Astrocyte of the cerebellum (primary cell): Measurements from ENCODE around the gene RAB11FIP4.

Source experiments
- DNase-seq: peaks from one replicate; pipeline ENCODE4 v3.0.0-alpha.2; 2011; ENCODE audit warnings: low read depth
- H3K4me3 ChIP-seq: 2 replicates; pipeline ENCODE4 v1.5.1; 2011; ENCODE audit warnings: mild to moderate bottlenecking, low read depth, low read length, moderate library complexity
- in situ Hi-C: cut with HindIII; loops from 2 replicates; pipeline ENCODE4 v1.10.0; 2017; ENCODE audit warnings: low sequenced_read_pairs
- TF ChIP-seq, protein P1 (sequence below): IDR thresholded peaks from 2 replicates; pipeline ENCODE4 v1.5.1; 2012; ENCODE audit warnings: low read length, low read depth, moderate library complexity, mild to moderate bottlenecking; ENCODE audit errors: missing control alignments

Gene RAB11FIP4

DNA sequence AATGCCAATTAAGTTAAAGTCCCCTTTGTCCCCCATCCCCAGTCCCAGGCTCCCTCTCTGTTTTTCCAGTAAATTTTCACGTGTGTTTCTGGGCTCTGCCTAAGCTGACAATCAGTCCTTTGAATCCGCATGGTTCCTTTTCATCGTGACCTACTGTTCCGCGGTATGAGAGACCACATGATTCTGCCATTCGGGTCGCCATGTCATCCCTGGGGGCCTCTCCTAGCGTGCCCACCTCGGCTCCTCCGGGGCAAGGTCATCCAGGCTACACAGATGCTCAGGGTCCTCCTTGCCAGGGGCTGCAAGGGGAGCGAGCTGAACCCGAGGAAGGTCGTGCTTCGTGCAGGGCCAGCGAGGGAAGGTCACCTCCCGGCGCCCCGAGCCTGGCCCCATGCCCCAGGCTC lies 157.6 kb downstream of the RAB11FIP4 start:
- TF ChIP-seq, protein P1, sequence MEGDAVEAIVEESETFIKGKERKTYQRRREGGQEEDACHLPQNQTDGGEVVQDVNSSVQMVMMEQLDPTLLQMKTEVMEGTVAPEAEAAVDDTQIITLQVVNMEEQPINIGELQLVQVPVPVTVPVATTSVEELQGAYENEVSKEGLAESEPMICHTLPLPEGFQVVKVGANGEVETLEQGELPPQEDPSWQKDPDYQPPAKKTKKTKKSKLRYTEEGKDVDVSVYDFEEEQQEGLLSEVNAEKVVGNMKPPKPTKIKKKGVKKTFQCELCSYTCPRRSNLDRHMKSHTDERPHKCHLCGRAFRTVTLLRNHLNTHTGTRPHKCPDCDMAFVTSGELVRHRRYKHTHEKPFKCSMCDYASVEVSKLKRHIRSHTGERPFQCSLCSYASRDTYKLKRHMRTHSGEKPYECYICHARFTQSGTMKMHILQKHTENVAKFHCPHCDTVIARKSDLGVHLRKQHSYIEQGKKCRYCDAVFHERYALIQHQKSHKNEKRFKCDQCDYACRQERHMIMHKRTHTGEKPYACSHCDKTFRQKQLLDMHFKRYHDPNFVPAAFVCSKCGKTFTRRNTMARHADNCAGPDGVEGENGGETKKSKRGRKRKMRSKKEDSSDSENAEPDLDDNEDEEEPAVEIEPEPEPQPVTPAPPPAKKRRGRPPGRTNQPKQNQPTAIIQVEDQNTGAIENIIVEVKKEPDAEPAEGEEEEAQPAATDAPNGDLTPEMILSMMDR = no peak
- no peak for DNase-seq
- in situ Hi-C loops = no loop called here
- H3K4me3 ChIP-seq = peak overlapping the region; percentile 81

DNA sequence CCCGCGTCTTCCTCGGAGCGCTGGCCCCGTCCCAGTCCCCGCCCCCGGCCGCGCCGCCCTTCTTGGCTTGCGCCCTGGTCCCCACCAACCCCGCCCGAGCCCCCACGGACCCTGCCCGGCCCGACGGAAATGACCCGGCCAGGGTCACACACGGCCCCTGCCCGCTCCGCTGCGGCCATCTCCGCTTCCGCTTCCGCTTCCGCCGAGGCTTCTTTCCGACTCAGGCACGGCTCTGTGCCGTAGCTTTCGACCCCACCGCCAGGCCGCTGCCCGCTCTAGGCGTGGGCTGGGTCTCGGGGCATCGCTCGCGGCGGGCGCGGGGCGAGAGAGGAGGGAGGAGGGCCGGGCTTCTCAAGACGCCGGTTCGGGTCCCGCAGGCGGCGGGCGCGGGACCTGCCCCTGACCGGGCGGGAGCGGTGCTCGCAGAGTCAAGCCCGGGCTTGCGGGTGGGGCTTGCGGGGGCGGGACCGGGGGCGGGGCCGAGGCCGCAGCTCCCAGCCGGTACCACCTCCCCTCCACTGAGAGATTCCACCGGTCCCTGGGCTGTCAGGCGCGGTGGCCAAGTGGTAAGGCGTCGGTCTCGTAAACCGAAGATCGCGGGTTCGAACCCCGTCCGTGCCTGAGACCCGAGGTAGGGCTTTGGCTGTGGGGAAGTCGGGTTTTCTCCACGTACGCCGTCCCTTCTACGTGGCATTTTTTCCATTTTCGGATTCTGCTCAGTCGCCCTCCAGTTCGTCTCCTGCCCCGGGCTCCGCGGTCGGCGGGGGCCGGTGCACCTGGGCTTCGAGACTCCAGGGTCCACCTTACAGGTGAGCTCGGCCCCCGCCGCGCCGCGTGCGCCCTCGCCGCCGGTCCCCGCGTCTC lies 158.3 kb downstream of the RAB11FIP4 start:
- peak overlapping the region; percentile 81 for H3K4me3 ChIP-seq
- peak; percentile 74 for DNase-seq
- in situ Hi-C loops = no loop called here
- TF ChIP-seq, protein P1 = no peak

DNA sequence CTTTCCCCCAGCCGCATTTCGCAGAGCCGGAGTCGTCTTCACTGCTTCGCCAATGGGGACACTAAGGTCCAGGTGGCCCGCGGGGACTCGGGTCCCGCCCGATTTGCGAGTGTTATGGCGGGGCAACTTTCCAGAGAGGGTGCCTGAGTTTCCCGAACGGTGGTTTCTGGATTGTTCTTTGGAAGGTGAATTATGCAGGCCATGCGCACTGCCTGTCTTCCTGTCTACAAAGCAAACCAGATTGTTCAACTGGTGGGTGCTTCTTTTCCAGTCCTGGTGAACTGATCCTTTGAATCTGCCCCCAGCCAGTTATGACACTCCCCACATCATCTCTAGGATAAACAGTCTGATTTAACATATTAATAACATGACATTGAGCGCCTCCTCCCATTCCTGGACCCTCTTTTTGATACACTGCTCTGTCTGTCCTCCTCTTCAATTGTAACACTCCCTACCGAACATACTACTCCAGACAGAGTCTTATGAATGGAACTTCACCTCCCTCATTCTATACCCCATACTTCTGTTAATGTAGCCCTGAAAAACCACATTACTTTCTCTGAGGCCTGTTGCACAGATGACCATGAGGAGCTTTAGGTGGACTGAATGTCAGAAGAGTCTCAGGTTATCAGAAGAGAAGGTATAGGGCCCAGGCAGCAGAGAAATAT lies 159.0 kb downstream of the RAB11FIP4 start:
- in situ Hi-C loops = no loop called here
- peak overlapping the region; percentile 81 for H3K4me3 ChIP-seq
- DNase-seq = no peak
- TF ChIP-seq, protein P1 = no peak

DNA sequence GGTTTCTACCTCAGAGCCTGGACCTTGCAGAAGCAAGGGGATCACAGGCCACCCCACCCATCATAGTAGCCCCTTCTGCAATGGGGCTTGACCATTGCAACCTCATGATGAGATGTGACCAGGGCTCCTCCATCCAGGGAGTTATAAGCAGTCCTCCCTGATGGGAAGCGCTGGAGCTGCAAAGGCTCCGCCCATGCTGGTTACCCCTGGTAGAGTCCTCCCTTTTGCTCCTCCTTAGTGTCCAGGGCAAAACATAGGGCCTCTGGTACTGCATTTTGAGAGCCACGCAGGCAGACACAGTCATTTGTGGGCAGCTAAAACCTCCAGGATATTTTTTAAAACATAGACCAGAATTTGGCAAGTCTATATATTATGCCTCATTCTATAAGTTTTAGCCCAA lies 161.1 kb downstream of the RAB11FIP4 start:
- TF ChIP-seq, protein P1 = no peak

DNA sequence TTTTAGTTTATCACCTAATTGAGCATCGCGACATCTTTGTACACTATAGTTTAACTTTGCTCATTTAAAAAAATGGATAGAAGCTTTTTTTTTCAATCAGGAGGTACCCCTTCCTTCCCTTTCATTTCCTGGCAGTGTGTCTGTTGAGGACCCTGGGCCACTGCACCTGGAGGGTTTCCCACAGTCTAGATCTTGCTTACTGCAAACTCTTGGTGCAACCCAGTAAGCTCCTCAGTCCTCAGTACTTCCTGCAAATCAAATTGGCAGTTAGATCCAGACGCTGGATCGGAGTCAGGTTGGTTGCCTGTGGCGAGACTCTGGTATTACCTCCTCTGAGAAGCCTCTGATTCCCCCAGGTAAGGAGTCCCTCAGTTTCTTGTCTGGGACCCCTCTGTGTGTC lies 162.0 kb downstream of the RAB11FIP4 start:
- in situ Hi-C loops = no loop called here
- TF ChIP-seq, protein P1 = no peak

More for the DNA sequence above, 161.1 kb downstream of the RAB11FIP4 start:
- H3K4me3 ChIP-seq = no peak overlapping the region
- DNase-seq = no peak
- in situ Hi-C loops = no loop called here

DNA sequence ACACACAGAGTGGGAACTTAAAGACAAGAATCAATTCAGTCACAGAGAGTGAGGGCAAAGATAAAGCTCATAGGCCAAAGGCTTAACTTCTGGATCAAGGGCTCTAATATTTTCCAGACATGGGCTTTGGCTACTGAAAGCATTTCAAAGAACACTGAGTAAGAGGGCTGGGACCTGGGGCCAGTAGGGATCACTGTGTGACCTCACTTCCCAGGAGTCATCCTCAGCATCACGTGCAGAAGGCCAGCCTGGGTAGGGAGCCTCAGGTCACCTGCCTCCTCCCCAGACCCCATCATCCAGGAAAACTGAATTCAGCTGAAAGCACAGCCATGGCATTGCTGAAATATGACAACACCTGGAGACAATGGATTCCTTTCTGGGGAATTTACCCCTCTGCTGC lies 163.5 kb downstream of the RAB11FIP4 start:
- TF ChIP-seq, protein P1 = no peak
- H3K4me3 ChIP-seq = no peak overlapping the region
- no peak for DNase-seq
- in situ Hi-C loops = no loop called here

More for the DNA sequence above, 162.0 kb downstream of the RAB11FIP4 start:
- DNase-seq = no peak
- H3K4me3 ChIP-seq = no peak overlapping the region
